Measurements from ENCODE around the gene DDX59. TPM values are rescaled to one million over a fixed set of nuclear protein-coding genes. Genes with fewer than 3 reads are reported as not detected.

DDX59 gene
- total and polyA plus RNA-seq, 10 of the 15 experiments (the other 5 are each of a cell fraction or from before 2014, with no cell fraction given), result 17.3 to 42.1 (median 23.6) TPM

GRCh38 chr1:200628223-200628881 is 41.4 kb downstream of the DDX59 start (continued):
- TF ChIP-seq E4F1 (IDR thresholded peaks at IDR 0.05; ENCODE audit: borderline replicate concordance, partially characterized antibody), result no peak
- no peak for TF ChIP-seq IRF3 (IDR thresholded peaks at IDR 0.05)
- TF ChIP-seq ZNF592 (IDR thresholded peaks at IDR 0.05), result no peak
- no peak for TF ChIP-seq PAX8 (IDR thresholded peaks at IDR 0.05)
- peak; percentile 89 for TF ChIP-seq EED (IDR thresholded peaks at IDR 0.05; ENCODE audit: low read depth)
- TF ChIP-seq ZBTB4 (CRISPR knock-in tag; IDR thresholded peaks at IDR 0.05), result no peak
- TF ChIP-seq FOXK2 (IDR thresholded peaks at IDR 0.05), result no peak
- TF ChIP-seq USF1 (IDR thresholded peaks at IDR 0.05; ENCODE audit: borderline replicate concordance, extremely low read length, insufficient read depth, low read depth, low read length), result no peak
- no peak for TF ChIP-seq STAT1 (conservative IDR thresholded peaks at IDR 0.05)
- 0 out of 2 replicates have a peak, but pooled peaks have one; percentile 7 for TF ChIP-seq BACH1 (IDR thresholded peaks at IDR 0.05; ENCODE audit: borderline replicate concordance)
- TF ChIP-seq NR2C2 (IDR thresholded peaks at IDR 0.05; ENCODE audit: borderline replicate concordance, control insufficient read depth, insufficient read length, low read depth), result no peak
- 0 out of 2 replicates have a peak, but pooled peaks have one; percentile 22 for TF ChIP-seq HCFC1 (IDR thresholded peaks at IDR 0.05; ENCODE audit: low read length)
- no peak for TF ChIP-seq BRCA1 (IDR thresholded peaks at IDR 0.05; ENCODE audit: low read depth, low read length)
- no peak; the same call in 1 of the 2 replicates for TF ChIP-seq RB1 (IDR thresholded peaks at IDR 0.05; ENCODE audit: borderline replicate concordance)
- TF ChIP-seq ETV6 (conservative IDR thresholded peaks at IDR 0.05 in 1 of 2, IDR thresholded peaks at IDR 0.05 in 1 of 2; ENCODE audit: borderline replicate concordance in 1 of 2, low read depth in 1 of 2), result no peak; a peak in 1 of 4 replicates
- peak; percentile 93 to 94 for TF ChIP-seq IKZF2 (IDR thresholded peaks at IDR 0.05)
- TF ChIP-seq SPI1 (IDR thresholded peaks at IDR 0.05; ENCODE audit: borderline replicate concordance, insufficient read depth, low read depth, low read length), result peak; percentile 89

Data from GM12878 (cell line).